T-helper 17 cell (primary cell): Measurements from ENCODE around the gene ACBD6. TPM values are rescaled to one million over a fixed set of nuclear protein-coding genes. Genes with fewer than 3 reads are reported as not detected.

Experiments used
- ATAC-seq: fragments of 150-1000 bp; cut with Tn5 transposase; 2 replicates; pipeline ENCODE4 v1.10.0; 2021; ENCODE audit warnings: mild to moderate bottlenecking, moderate library complexity
- DNase-seq, 3 donors: peaks; one replicate each; pipeline versions ENCODE4 v3.0.0 to v3.0.0-alpha.2; 2020 to 2021
- H3K9me3 ChIP-seq: one replicate; pipeline ENCODE4 v1.7.0; 2013; ENCODE audit warnings: low read length, mild to moderate bottlenecking; ENCODE audit not compliant: control insufficient read depth, poor library complexity, severe bottlenecking
- H3K27ac Mint-ChIP-seq: one replicate; pipeline ENCODE4 v1.8.0; 2022; ENCODE audit warnings: mild to moderate bottlenecking, moderate library complexity, mixed read lengths
- H3K27me3 Mint-ChIP-seq: one replicate; pipeline ENCODE4 v1.8.0; 2022; ENCODE audit warnings: mixed read lengths
- H3K36me3 Mint-ChIP-seq: one replicate; pipeline ENCODE4 v1.8.0; 2022; ENCODE audit warnings: low read depth, mixed read lengths
- H3K4me1 Mint-ChIP-seq: one replicate; pipeline ENCODE4 v1.8.0; 2022; ENCODE audit warnings: mild to moderate bottlenecking, mixed read lengths
- H3K4me3 Mint-ChIP-seq: one replicate; pipeline ENCODE4 v1.8.0; 2022; ENCODE audit warnings: mild to moderate bottlenecking, moderate library complexity, mixed read lengths
- total RNA-seq, 4 donors: library from RNA in 2 of 4; stranded (reverse) in 2 of 4; gene quantifications; one replicate each; pipeline ENCODE4 v1.2.3 and lab custom pipeline; 2022 to 2026

Gene ACBD6
- total RNA-seq, 2 donors from 2014 or later, result 28.9 to 33.1 TPM

GRCh38 chr1:180381184-180381580, 121.2 kb downstream of the ACBD6 start:
- DNase-seq (no peak), ATAC-seq (no peak)
- no peaks in the 10 kb centered on the region for H3K27me3 Mint-ChIP-seq
- H3K9me3 ChIP-seq, result peaks cover 16% of the 10 kb centered on the region
- H3K36me3 Mint-ChIP-seq, result peaks cover 10% of the 10 kb centered on the region
- H3K4me3 Mint-ChIP-seq, result no peak overlapping the region
- H3K27ac Mint-ChIP-seq, result no peak overlapping the region
- no peaks in the 10 kb centered on the region for H3K4me1 Mint-ChIP-seq

- ATAC-seq, result no peak
- no peaks in the 10 kb centered on the region for H3K4me1 Mint-ChIP-seq
- peaks cover 10% of the 10 kb centered on the region for H3K36me3 Mint-ChIP-seq
- no peaks in the 10 kb centered on the region for H3K27me3 Mint-ChIP-seq
- H3K9me3 ChIP-seq, result peaks cover 14% of the 10 kb centered on the region
- no peak for DNase-seq
- no peak overlapping the region for H3K27ac Mint-ChIP-seq
- no peak overlapping the region for H3K4me3 Mint-ChIP-seq
Observed at GRCh38 chr1:180380259-180381183, 121.9 kb downstream of the ACBD6 start.

- H3K4me3 Mint-ChIP-seq, result no peak overlapping the region
- ATAC-seq (no peak), DNase-seq (no peak)
- peaks cover 4% of the 10 kb centered on the region for H3K36me3 Mint-ChIP-seq
- no peak overlapping the region for H3K27ac Mint-ChIP-seq
- H3K9me3 ChIP-seq, result peaks cover 5% of the 10 kb centered on the region
- no peaks in the 10 kb centered on the region for H3K27me3 Mint-ChIP-seq
- no peaks in the 10 kb centered on the region for H3K4me1 Mint-ChIP-seq
Observed at GRCh38 chr1:180376800-180377199, 125.6 kb downstream of the ACBD6 start.

- H3K36me3 Mint-ChIP-seq, result peaks cover 4% of the 10 kb centered on the region
- ATAC-seq (no peak), DNase-seq (no peak)
- no peak overlapping the region for H3K27ac Mint-ChIP-seq
- no peaks in the 10 kb centered on the region for H3K4me1 Mint-ChIP-seq
- H3K9me3 ChIP-seq, result peaks cover 5% of the 10 kb centered on the region
- H3K27me3 Mint-ChIP-seq, result no peaks in the 10 kb centered on the region
- no peak overlapping the region for H3K4me3 Mint-ChIP-seq
Observed at GRCh38 chr1:180376253-180376652, 126.1 kb downstream of the ACBD6 start.

- Mint-ChIP-seq H3K4me3 (no peak overlapping the region), H3K4me1 (no peaks in the 10 kb centered on the region), H3K27ac (no peak overlapping the region), H3K36me3 (no peaks in the 10 kb centered on the region), H3K27me3 (no peaks in the 10 kb centered on the region)
- DNase-seq (no peak), ATAC-seq (no peak)
- no peaks in the 10 kb centered on the region for H3K9me3 ChIP-seq
Observed at GRCh38 chr1:180372728-180373127, 129.6 kb downstream of the ACBD6 start.

GRCh38 chr1:180370597-180370996, 131.8 kb downstream of the ACBD6 start:
- Mint-ChIP-seq H3K27me3 (no peaks in the 10 kb centered on the region), H3K36me3 (no peaks in the 10 kb centered on the region), H3K4me3 (no peak overlapping the region), H3K27ac (no peak overlapping the region), H3K4me1 (peaks cover 3% of the 10 kb centered on the region)
- DNase-seq, result no peak
- no peaks in the 10 kb centered on the region for H3K9me3 ChIP-seq
- ATAC-seq, result no peak

GRCh38 chr1:180370188-180370587, 132.2 kb downstream of the ACBD6 start:
- no peaks in the 10 kb centered on the region for H3K36me3 Mint-ChIP-seq
- H3K27me3 Mint-ChIP-seq, result no peaks in the 10 kb centered on the region
- H3K9me3 ChIP-seq, result no peaks in the 10 kb centered on the region

GRCh38 chr1:180369061-180369460, 133.3 kb downstream of the ACBD6 start:
- DNase-seq, result no peak
- H3K27me3 Mint-ChIP-seq, result no peaks in the 10 kb centered on the region
- no peak overlapping the region for H3K4me3 Mint-ChIP-seq
- H3K9me3 ChIP-seq, result no peaks in the 10 kb centered on the region
- peaks cover 2% of the 10 kb centered on the region for H3K36me3 Mint-ChIP-seq
- no peak overlapping the region for H3K27ac Mint-ChIP-seq
- ATAC-seq, result no peak
- peaks cover 3% of the 10 kb centered on the region for H3K4me1 Mint-ChIP-seq

More at GRCh38 chr1:180370188-180370587, 132.2 kb downstream of the ACBD6 start:
- Mint-ChIP-seq H3K4me3 (no peak overlapping the region), H3K27ac (no peak overlapping the region), H3K4me1 (peaks cover 3% of the 10 kb centered on the region)
- ATAC-seq (no peak), DNase-seq (no peak)

- DNase-seq (no peak), ATAC-seq (no peak)
- Mint-ChIP-seq H3K27ac (no peak overlapping the region), H3K36me3 (peaks cover 2% of the 10 kb centered on the region), H3K4me1 (peaks cover 5% of the 10 kb centered on the region), H3K4me3 (no peak overlapping the region), H3K27me3 (no peaks in the 10 kb centered on the region)
- H3K9me3 ChIP-seq, result no peaks in the 10 kb centered on the region
Observed at GRCh38 chr1:180366371-180367068, 135.9 kb downstream of the ACBD6 start.

- H3K4me3 Mint-ChIP-seq, result no peak overlapping the region
- H3K36me3 Mint-ChIP-seq, result peaks cover 2% of the 10 kb centered on the region
- no peaks in the 10 kb centered on the region for H3K9me3 ChIP-seq
Observed at GRCh38 chr1:180365039-180365438, 137.3 kb downstream of the ACBD6 start.

GRCh38 chr1:180363246-180363995, 139.0 kb downstream of the ACBD6 start:
- peaks cover 5% of the 10 kb centered on the region for H3K4me1 Mint-ChIP-seq
- DNase-seq (no peak), ATAC-seq (no peak)
- H3K27me3 Mint-ChIP-seq, result no peaks in the 10 kb centered on the region
- H3K36me3 Mint-ChIP-seq, result peaks cover 2% of the 10 kb centered on the region
- H3K4me3 Mint-ChIP-seq, result no peak overlapping the region
- no peak overlapping the region for H3K27ac Mint-ChIP-seq
- H3K9me3 ChIP-seq, result no peaks in the 10 kb centered on the region

More at GRCh38 chr1:180365039-180365438, 137.3 kb downstream of the ACBD6 start:
- ATAC-seq (no peak), DNase-seq (no peak)
- Mint-ChIP-seq H3K27me3 (no peaks in the 10 kb centered on the region), H3K4me1 (peaks cover 5% of the 10 kb centered on the region), H3K27ac (no peak overlapping the region)

- ATAC-seq, result no peak
Observed at GRCh38 chr1:180360333-180361075, 141.9 kb downstream of the ACBD6 start.

More at GRCh38 chr1:180360333-180361075, 141.9 kb downstream of the ACBD6 start:
- no peaks in the 10 kb centered on the region for H3K27me3 Mint-ChIP-seq
- no peaks in the 10 kb centered on the region for H3K9me3 ChIP-seq
- H3K36me3 Mint-ChIP-seq, result peaks cover 2% of the 10 kb centered on the region
- peaks cover 2% of the 10 kb centered on the region for H3K4me1 Mint-ChIP-seq
- no peak overlapping the region for H3K27ac Mint-ChIP-seq
- H3K4me3 Mint-ChIP-seq, result no peak overlapping the region
- no peak for DNase-seq
